ENCODE measurements around the gene CST2.
"Not testable (repeated sequence)": the region's sequence is repeated elsewhere in the genome, so short reads cannot be mapped to it uniquely, and the experiment has no call there.

Gene CST2, protein sequence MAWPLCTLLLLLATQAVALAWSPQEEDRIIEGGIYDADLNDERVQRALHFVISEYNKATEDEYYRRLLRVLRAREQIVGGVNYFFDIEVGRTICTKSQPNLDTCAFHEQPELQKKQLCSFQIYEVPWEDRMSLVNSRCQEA

GRCh38 chr20:23826541-23827021, at the start of gene CST2:
Gene CST2, minus strand, starts transcription at chr20:23826729. Its CDS starts 69 bp downstream, at chr20:23826660.
- DNase-seq (ENCODE audit: low read depth, low spot score), result no peak
- H3K27ac ChIP-seq, result no peak within 1 kb of the TSS

DNA sequence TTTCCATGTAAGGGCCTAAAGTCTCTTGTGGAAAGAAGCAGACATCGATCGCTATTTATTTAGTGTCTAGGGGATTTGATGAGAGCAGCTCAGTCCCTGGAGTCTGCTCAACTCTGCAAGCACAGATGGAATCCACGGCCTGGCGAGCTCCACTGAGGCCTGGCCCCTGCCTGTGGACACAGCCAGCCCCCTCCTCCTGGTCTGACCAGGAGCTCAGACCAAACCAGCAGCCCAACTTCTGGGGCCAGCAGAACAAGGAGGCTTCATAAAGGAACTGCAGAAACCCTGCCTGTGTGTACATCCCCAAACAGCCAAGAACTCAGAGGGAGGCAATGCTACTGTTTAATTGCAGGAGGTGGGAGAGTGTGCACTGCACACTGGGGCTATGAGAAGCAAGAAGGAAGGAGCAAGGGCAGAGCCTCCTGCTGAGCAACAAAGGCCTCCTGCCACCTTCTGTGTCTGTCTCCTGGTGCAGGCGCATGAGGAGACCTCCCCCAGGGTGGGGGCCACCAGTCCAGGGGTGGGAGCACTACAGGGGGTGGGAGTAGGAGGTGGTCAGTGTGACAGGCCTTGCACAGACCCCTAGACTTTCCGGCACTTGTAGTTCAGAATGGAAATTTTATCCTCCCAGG, 49.2 kb upstream of the CST2 start:
- no peak for DNase-seq (ENCODE audit: low read depth, low spot score)

DNA sequence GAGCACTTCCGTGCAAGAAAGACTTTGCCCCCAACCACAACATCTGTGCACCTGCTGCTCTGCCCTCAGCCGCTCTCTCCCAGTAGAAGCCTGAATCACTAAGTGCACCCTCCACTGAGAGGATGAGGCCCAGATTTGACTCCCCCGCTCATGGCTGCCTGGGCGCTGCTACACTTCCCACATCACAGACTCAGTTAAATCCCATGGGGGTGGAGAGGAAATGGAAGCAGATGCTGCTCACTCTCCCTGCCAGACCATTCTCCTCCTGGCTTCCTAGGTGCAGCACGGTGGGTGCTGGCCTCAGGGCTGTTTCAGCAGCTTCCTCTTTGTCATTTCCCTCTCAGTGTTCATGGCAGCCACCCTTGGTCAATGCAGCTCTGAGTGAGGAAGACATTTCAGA, 48.2 kb upstream of the CST2 start:
- DNase-seq (ENCODE audit: low read depth, low spot score), result no peak
- H3K27ac ChIP-seq, result no peak overlapping the region

More for the DNA sequence above, 49.2 kb upstream of the CST2 start:
- H3K27ac ChIP-seq, result no peak overlapping the region

GRCh38 chr20:23873370-23874015, 47.0 kb upstream of the CST2 start:
- no peak overlapping the region for H3K27ac ChIP-seq
- DNase-seq (ENCODE audit: low read depth, low spot score), result no peak

DNA sequence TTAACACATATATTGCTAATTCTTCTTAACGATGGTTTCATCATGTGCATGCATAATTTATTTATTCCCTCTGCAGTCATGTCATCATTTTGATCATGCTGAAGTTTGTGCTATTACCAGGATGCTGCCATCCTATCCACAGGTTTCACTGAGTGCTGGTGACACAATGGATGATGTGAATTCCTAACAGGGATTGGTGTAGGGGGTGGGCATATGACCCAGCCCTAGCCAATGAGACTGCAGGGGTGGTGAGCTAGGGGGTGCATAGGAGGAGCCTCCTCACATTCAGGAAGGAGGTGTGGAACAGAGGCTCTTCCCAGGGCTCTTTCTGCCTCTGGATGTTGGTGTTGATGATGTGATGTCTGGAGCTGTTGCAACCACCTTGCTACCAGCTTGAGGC, 45.5 kb upstream of the CST2 start:
- no peak overlapping the region for H3K27ac ChIP-seq
- DNase-seq (ENCODE audit: low read depth, low spot score), result no peak

- no peak for DNase-seq (ENCODE audit: low read depth, low spot score)
- no peak overlapping the region for H3K27ac ChIP-seq
Observed at GRCh38 chr20:23870461-23870860, 43.9 kb upstream of the CST2 start.

GRCh38 chr20:23869520-23869919, 43.0 kb upstream of the CST2 start:
- no peak for DNase-seq (ENCODE audit: low read depth, low spot score)
- no peak overlapping the region for H3K27ac ChIP-seq

GRCh38 chr20:23868321-23868720, 41.8 kb upstream of the CST2 start:
- H3K27ac ChIP-seq, result no peak overlapping the region
- no peak for DNase-seq (ENCODE audit: low read depth, low spot score)

DNA sequence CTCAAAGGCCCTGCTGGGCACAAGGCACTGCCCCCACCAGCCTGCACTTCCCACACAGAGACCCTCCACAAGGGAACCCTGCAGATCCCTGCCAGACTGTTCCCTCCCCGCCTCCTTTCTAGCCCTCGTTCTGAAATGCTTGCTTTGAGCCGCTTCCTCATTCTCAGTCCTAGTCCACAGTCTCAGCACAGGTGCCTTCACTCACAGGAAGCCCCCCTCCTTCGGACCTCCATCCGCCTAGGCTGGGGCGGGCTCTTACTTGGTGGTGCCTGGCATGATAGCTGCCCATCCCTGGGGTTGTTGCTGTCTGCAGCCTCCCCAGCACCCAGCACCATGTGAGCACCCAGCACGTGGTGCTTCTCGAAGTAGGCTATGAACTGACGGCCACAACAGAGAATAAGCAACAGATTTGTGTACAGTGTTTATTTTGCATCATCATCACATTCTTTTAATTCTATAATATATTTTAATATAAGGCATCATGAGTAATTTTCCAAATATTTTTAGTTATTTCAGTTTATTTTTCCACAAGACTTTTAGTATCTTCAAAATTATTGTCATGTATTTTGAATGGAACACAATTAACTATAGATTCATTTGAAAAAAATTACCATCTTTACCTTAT, 40.7 kb upstream of the CST2 start:
- no peak overlapping the region for H3K27ac ChIP-seq
- no peak for DNase-seq (ENCODE audit: low read depth, low spot score)

GRCh38 chr20:23860771-23861170, 34.2 kb upstream of the CST2 start:
- H3K27ac ChIP-seq; DNase-seq (ENCODE audit: low read depth, low spot score): not testable (repeated sequence)

- DNase-seq (ENCODE audit: low read depth, low spot score), result no peak
- no peak overlapping the region for H3K27ac ChIP-seq
Observed at GRCh38 chr20:23857962-23858595, 31.6 kb upstream of the CST2 start.

DNA sequence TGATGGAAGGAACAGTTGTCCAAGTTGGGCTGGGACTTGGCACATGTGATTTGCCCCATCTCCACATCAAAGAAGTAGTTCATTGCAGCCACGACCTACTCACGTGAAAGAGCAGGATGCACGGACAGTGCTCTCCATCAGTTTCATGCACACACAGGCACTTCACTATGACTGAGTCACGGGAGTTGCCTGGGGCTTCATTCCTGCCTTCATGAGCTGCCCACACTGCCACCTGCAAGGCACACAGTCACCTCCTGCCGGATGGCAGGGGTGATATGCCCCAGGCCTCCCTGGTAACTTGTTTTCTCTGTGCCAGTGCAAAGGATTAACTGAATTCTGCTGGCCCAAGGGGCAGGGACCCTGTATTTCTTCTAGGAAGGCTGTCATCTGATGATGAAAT, 30.2 kb upstream of the CST2 start:
- no peak for DNase-seq (ENCODE audit: low read depth, low spot score)
- H3K27ac ChIP-seq, result no peak overlapping the region

GRCh38 chr20:23856226-23856625, 29.7 kb upstream of the CST2 start:
- DNase-seq (ENCODE audit: low read depth, low spot score), result no peak
- H3K27ac ChIP-seq, result no peak overlapping the region

- DNase-seq (ENCODE audit: low read depth, low spot score), result no peak
- no peak overlapping the region for H3K27ac ChIP-seq
Observed at GRCh38 chr20:23841693-23842092, 15.2 kb upstream of the CST2 start.

GRCh38 chr20:23835716-23836115, 9.2 kb upstream of the CST2 start:
- no peak overlapping the region for H3K27ac ChIP-seq
- DNase-seq (ENCODE audit: low read depth, low spot score), result no peak

- no peak for DNase-seq (ENCODE audit: low read depth, low spot score)
- no peak overlapping the region for H3K27ac ChIP-seq
Observed at GRCh38 chr20:23832775-23833513, 6.4 kb upstream of the CST2 start.

- not testable (repeated sequence) for DNase-seq (ENCODE audit: low read depth, low spot score); H3K27ac ChIP-seq
Observed at GRCh38 chr20:23831961-23832360, 5.4 kb upstream of the CST2 start.

GRCh38 chr20:23823621-23824324, 2.8 kb downstream of the CST2 start:
- no peak overlapping the region for H3K27ac ChIP-seq
- no peak for DNase-seq (ENCODE audit: low read depth, low spot score)

DNA sequence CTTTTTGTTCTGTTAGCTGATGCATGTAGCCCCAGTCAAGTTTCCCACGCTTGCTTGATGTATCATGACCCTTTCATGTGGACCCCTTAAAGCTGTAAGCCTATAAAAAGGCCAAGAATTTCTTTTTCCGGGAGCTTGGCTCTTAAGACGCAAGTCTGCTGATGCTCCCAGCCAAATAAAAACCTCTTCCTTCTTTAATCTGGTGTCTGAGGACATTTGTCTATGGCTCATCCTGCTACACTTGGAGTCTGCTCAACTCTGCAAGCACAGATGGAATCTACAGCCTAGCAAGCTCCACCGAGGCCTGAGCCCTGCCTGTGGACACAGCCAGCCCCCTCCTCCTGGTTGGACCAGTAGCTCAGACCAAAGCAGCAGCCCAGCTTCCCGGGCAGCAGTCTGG, 3.4 kb downstream of the CST2 start:
- H3K27ac ChIP-seq, result no peak overlapping the region
- DNase-seq (ENCODE audit: low read depth, low spot score), result no peak

GRCh38 chr20:23820493-23820892, 6.0 kb downstream of the CST2 start:
- no peak for DNase-seq (ENCODE audit: low read depth, low spot score)
- no peak overlapping the region for H3K27ac ChIP-seq

All from epithelial cell of prostate (primary cell).